ENCODE data around the gene KCNB1. TPM values are rescaled to one million over a fixed set of nuclear protein-coding genes. Genes with fewer than 3 reads are reported as not detected.
A peak's percentile ranks its signal among the peaks of the same experiment; 100 is the strongest.
"Not testable (repeated sequence)": the region's sequence is repeated elsewhere in the genome, so short reads cannot be mapped to it uniquely, and the experiment has no call there.

The KCNB1 gene
- total RNA-seq, 6 donors from 2014 or later, result 0.40 to 2.2 (median 0.98) TPM

- Histone ChIP-seq H3K4me3 (no peak overlapping the region), H3K27me3 (no peaks in the 10 kb centered on the region), H3K27ac (no peak overlapping the region), H3K9me3 (no peaks in the 10 kb centered on the region), H3K36me3 (no peaks in the 10 kb centered on the region), H3K4me1 (no peaks in the 10 kb centered on the region)
- TF ChIP-seq EP300 (IDR thresholded peaks at IDR 0.05) (no peak), POLR2A (IDR thresholded peaks at IDR 0.05) (no peak), POLR2AphosphoS5 (IDR thresholded peaks at IDR 0.05) (no peak)
- TF ChIP-seq, protein P1, sequence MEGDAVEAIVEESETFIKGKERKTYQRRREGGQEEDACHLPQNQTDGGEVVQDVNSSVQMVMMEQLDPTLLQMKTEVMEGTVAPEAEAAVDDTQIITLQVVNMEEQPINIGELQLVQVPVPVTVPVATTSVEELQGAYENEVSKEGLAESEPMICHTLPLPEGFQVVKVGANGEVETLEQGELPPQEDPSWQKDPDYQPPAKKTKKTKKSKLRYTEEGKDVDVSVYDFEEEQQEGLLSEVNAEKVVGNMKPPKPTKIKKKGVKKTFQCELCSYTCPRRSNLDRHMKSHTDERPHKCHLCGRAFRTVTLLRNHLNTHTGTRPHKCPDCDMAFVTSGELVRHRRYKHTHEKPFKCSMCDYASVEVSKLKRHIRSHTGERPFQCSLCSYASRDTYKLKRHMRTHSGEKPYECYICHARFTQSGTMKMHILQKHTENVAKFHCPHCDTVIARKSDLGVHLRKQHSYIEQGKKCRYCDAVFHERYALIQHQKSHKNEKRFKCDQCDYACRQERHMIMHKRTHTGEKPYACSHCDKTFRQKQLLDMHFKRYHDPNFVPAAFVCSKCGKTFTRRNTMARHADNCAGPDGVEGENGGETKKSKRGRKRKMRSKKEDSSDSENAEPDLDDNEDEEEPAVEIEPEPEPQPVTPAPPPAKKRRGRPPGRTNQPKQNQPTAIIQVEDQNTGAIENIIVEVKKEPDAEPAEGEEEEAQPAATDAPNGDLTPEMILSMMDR (IDR thresholded peaks at IDR 0.05), result no peak
- DNase-seq, result no peak
- ATAC-seq (ENCODE audit: low FRiP score in 2 of 2), result no peak
- 72 to 80% methylated on average over 10 of the region's 10 CpGs for WGBS, 2 donors
Observed at GRCh38 chr20:49411221-49411925, 71.1 kb downstream of the KCNB1 start.

GRCh38 chr20:49409975-49410621 lies 72.4 kb downstream of the KCNB1 start:
- DNase-seq; ATAC-seq (ENCODE audit: low FRiP score in 2 of 2); H3K27ac ChIP-seq; H3K36me3 ChIP-seq; H3K27me3 ChIP-seq; H3K9me3 ChIP-seq; H3K4me1 ChIP-seq; H3K4me3 ChIP-seq: not testable (repeated sequence)
- 37 to 58% methylated on average over 5 of the region's 5 CpGs for WGBS, 2 donors

DNA sequence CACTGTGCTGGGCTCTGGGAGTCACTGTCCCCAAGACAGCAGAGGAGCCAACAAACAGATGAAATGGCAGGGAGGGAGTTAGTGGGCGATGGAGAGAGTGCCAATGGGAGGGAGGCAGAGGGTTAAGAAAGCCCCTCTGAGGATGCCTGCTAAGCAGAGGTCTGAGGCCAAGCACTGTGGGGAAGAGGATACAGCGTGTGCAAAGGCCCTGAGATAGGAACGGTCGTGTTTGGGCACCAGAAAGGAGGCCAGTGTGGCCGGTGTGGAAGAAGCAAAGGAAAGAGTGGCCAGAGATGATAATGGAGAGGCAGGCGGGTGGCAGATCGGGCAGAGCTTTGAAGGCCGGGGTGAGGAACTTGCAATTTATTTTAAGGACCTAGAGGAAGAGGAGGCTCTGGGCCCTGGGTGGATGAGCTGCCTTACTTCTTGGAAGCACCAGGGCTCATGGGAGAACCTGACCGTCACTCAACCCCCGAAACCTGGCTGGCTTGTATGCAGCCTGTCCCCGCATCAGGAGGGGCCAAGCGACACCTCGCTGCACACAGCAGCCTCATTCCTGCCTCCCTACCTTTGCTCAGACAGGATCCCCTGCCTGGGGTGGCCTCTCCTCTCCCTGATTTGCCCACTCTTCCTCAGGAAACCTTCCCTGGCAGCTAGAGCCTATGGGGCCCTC lies 73.0 kb downstream of the KCNB1 start:
- Histone ChIP-seq H3K4me1 (no peaks in the 10 kb centered on the region), H3K27ac (no peak overlapping the region), H3K4me3 (no peak overlapping the region), H3K36me3 (no peaks in the 10 kb centered on the region), H3K9me3 (no peaks in the 10 kb centered on the region), H3K27me3 (no peaks in the 10 kb centered on the region)
- TF ChIP-seq, protein P1 (IDR thresholded peaks at IDR 0.05), result no peak
- TF ChIP-seq EP300 (IDR thresholded peaks at IDR 0.05), result no peak
- no peak for TF ChIP-seq POLR2A (IDR thresholded peaks at IDR 0.05)
- no peak for TF ChIP-seq POLR2AphosphoS5 (IDR thresholded peaks at IDR 0.05)
- DNase-seq, result peak in 1 of 2 donors; percentile 34
- 89 to 90% methylated on average over 13 of the region's 13 CpGs for WGBS, 2 donors
- ATAC-seq (ENCODE audit: low FRiP score in 2 of 2), result no peak

- no peak for ATAC-seq (ENCODE audit: low FRiP score in 2 of 2)
- Histone ChIP-seq H3K27me3 (no peaks in the 10 kb centered on the region), H3K27ac (no peak overlapping the region), H3K9me3 (no peaks in the 10 kb centered on the region), H3K36me3 (no peaks in the 10 kb centered on the region), H3K4me1 (no peaks in the 10 kb centered on the region), H3K4me3 (no peak overlapping the region)
- TF ChIP-seq EP300 (IDR thresholded peaks at IDR 0.05) (no peak), POLR2AphosphoS5 (IDR thresholded peaks at IDR 0.05) (no peak), POLR2A (IDR thresholded peaks at IDR 0.05) (no peak)
- TF ChIP-seq, protein P1 (IDR thresholded peaks at IDR 0.05), result no peak
- WGBS, 2 donors, result 86 to 88% methylated on average over 10 to 11 of the region's 11 CpGs
- no peak for DNase-seq
Observed at GRCh38 chr20:49408509-49409104, 73.9 kb downstream of the KCNB1 start.

DNA sequence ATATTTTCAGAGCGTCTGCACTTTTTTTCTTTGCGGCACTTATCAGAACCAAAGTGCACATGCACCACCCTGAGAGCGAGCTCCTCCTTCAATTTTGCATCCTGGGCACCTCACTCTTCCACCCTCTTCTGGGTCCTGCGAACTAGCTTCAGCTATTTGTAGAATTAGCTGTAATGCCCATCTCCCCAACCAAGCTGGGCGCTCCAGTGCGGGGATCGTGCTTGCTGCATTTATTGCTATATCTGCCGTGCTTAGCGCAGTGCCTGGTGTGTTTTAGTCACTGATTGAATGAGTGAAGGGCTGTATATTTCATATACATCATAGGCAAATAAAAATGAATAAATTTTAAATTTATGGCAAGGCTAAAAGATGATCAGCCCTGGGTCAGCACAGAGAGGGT lies 75.8 kb downstream of the KCNB1 start:
- 73 to 82% methylated on average over 9 of the region's 9 CpGs for WGBS, 2 donors
- DNase-seq, result no peak
- Histone ChIP-seq H3K36me3 (no peaks in the 10 kb centered on the region), H3K27ac (no peak overlapping the region), H3K9me3 (no peaks in the 10 kb centered on the region), H3K4me1 (no peaks in the 10 kb centered on the region), H3K4me3 (no peak overlapping the region), H3K27me3 (no peaks in the 10 kb centered on the region)
- ATAC-seq (ENCODE audit: low FRiP score in 2 of 2), result no peak
- no peak for TF ChIP-seq EP300 (IDR thresholded peaks at IDR 0.05)
- TF ChIP-seq POLR2AphosphoS5 (IDR thresholded peaks at IDR 0.05), result no peak
- TF ChIP-seq, protein P1 (IDR thresholded peaks at IDR 0.05), result no peak
- TF ChIP-seq POLR2A (IDR thresholded peaks at IDR 0.05), result no peak

All from upper lobe of left lung (tissue), 6 donors.